ENCODE measurements around the gene IL36A.

- no peak for TF ChIP-seq CTCF (IDR thresholded peaks at IDR 0.05)
- no peak for TF ChIP-seq POLR2A (IDR thresholded peaks at IDR 0.05)
- TF ChIP-seq POLR2AphosphoS5 (IDR thresholded peaks at IDR 0.05), result no peak
- TF ChIP-seq EP300 (IDR thresholded peaks at IDR 0.05), result no peak
Observed at GRCh38 chr2:113056521-113056920, 51.3 kb downstream of the IL36A start.

All from upper lobe of left lung (tissue), 4 donors.